Spleen (tissue), 7 donors: ENCODE results near the gene EPHB1.

Source experiments
- POLR2A ChIP-seq, 3 donors: fragments of 450-650 bp; IDR thresholded peaks; one replicate each; pipeline ENCODE4 v1.5.1; 2017; ENCODE audit warnings: antibody characterized with exemption in 3 of 3, mild to moderate bottlenecking in 1 of 3
- POLR2AphosphoS5 ChIP-seq, 3 donors: sonication (generic); formaldehyde crosslinking; IDR thresholded peaks; one replicate each; pipeline ENCODE4 v1.5.1; 2017; ENCODE audit warnings: antibody characterized with exemption in 3 of 3
- TF ChIP-seq, protein P1 (sequence below), 11 experiments: fragments of 200-600 bp in 7 of 11; fragments of 450-650 bp in 4 of 11; sonication (generic) in 4 of 11; IDR thresholded peaks in 8 of 11; conservative IDR thresholded peaks in 3 of 11; 1 replicate in 7 of 11; 2 replicates in 4 of 11; pipeline versions ENCODE4 v1.4.0 to v1.8.0; 2016 to 2021; ENCODE audit warnings: antibody characterized with exemption in 11 of 11, inconsistent platforms in 4 of 11, mild to moderate bottlenecking in 1 of 11
- donor health status: DM: no; HTN: no; CAD: no; lungs with moderate emphysema.
- donor health status: DM: no; HTN: no; CAD: no.
- donor health status: DM: no; HTN: no; CAD: no.

DNA sequence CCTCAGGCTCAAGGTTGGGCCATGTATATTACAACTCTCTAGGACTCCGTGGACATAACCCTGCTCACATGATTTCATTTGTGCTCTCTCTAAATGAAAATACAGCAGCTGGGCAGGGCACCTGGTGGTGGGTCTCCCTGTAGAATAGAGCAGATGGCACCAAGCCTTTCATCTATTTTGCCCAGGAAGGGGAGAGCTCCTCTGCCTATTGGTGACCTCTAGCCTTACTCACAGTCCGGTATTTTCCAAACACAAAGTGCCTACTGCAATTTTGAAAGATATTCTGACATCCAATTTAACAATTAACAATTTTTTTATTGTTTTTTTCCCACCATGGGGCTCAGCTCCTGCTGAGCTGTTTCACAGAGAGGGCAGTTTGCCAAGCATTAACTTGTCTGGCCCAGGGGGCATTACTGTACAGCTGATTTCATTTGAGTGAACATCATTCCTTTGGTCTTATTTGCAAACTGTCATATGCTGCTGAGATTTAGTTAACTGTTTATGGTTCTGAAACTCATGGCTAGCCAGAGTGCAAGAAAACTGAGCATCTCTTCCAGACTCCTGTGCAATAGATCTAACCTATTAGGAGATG lies 474.0 kb downstream of the EPHB1 start:
- no peak for TF ChIP-seq POLR2AphosphoS5 (IDR thresholded peaks at IDR 0.05)
- TF ChIP-seq, protein P1, sequence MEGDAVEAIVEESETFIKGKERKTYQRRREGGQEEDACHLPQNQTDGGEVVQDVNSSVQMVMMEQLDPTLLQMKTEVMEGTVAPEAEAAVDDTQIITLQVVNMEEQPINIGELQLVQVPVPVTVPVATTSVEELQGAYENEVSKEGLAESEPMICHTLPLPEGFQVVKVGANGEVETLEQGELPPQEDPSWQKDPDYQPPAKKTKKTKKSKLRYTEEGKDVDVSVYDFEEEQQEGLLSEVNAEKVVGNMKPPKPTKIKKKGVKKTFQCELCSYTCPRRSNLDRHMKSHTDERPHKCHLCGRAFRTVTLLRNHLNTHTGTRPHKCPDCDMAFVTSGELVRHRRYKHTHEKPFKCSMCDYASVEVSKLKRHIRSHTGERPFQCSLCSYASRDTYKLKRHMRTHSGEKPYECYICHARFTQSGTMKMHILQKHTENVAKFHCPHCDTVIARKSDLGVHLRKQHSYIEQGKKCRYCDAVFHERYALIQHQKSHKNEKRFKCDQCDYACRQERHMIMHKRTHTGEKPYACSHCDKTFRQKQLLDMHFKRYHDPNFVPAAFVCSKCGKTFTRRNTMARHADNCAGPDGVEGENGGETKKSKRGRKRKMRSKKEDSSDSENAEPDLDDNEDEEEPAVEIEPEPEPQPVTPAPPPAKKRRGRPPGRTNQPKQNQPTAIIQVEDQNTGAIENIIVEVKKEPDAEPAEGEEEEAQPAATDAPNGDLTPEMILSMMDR (IDR thresholded peaks at IDR 0.05 in 8 of 11, conservative IDR thresholded peaks at IDR 0.05 in 3 of 11) = no peak
- TF ChIP-seq POLR2A (IDR thresholded peaks at IDR 0.05) = no peak
